Adipocyte (in vitro differentiated cells): ENCODE data around the gene ZFYVE28.
A peak's percentile ranks its signal among the peaks of the same experiment; 100 is the strongest.

Experiments
- DNase-seq: peaks from one replicate; pipeline ENCODE4 v3.0.0-alpha.2; 2015; ENCODE audit warnings: low read depth
- H3K27me3 ChIP-seq: replicated peaks from 2 replicates; pipeline ENCODE4 v1.7.0; 2013; ENCODE audit warnings: mild to moderate bottlenecking, low read length, moderate library complexity; ENCODE audit not compliant: control insufficient read depth, insufficient read depth
- H3K36me3 ChIP-seq: 2 replicates; pipeline ENCODE4 v1.7.0; 2013; ENCODE audit warnings: low read length, mild to moderate bottlenecking, moderate library complexity; ENCODE audit not compliant: control insufficient read depth, insufficient read depth, severe bottlenecking
- H3K4me1 ChIP-seq: 2 replicates; pipeline ENCODE4 v1.7.0; 2013; ENCODE audit warnings: mild to moderate bottlenecking, low read length, moderate library complexity; ENCODE audit not compliant: control insufficient read depth, insufficient read depth
- H3K4me3 ChIP-seq: 2 replicates; pipeline ENCODE4 v1.7.0; 2013; ENCODE audit warnings: mild to moderate bottlenecking, low read length, moderate library complexity
- H3K9ac ChIP-seq: 2 replicates; pipeline ENCODE4 v1.7.0; 2013; ENCODE audit warnings: mild to moderate bottlenecking, low read length, moderate library complexity
- H3K9me3 ChIP-seq: 2 replicates; pipeline ENCODE4 v1.7.0; 2013; ENCODE audit warnings: mild to moderate bottlenecking, low read length, moderate library complexity; ENCODE audit not compliant: control insufficient read depth

The ZFYVE28 gene

GRCh38 chr4:2289311-2289954, 129.0 kb downstream of the ZFYVE28 start:
- no peaks in the 10 kb centered on the region for H3K36me3 ChIP-seq
- no peak overlapping the region for H3K4me3 ChIP-seq
- H3K27me3 ChIP-seq: no peaks in the 10 kb centered on the region
- peaks cover 24% of the 10 kb centered on the region for H3K4me1 ChIP-seq
- no peaks in the 10 kb centered on the region for H3K9me3 ChIP-seq
- DNase-seq: no peak
- no peak overlapping the region for H3K9ac ChIP-seq

- H3K9ac ChIP-seq: no peak overlapping the region
- H3K9me3 ChIP-seq: no peaks in the 10 kb centered on the region
- DNase-seq: no peak
- no peaks in the 10 kb centered on the region for H3K36me3 ChIP-seq
- no peak overlapping the region for H3K4me3 ChIP-seq
- H3K27me3 ChIP-seq: no peaks in the 10 kb centered on the region
- peaks cover 24% of the 10 kb centered on the region for H3K4me1 ChIP-seq
Observed at GRCh38 chr4:2288051-2288541, 130.3 kb downstream of the ZFYVE28 start.

- no peak for DNase-seq
- Histone ChIP-seq H3K4me1 (peaks cover 21% of the 10 kb centered on the region), H3K9ac (no peak overlapping the region), H3K36me3 (no peaks in the 10 kb centered on the region), H3K27me3 (no peaks in the 10 kb centered on the region), H3K4me3 (no peak overlapping the region), H3K9me3 (no peaks in the 10 kb centered on the region)
Observed at GRCh38 chr4:2287594-2287915, 130.9 kb downstream of the ZFYVE28 start.

- Histone ChIP-seq H3K9me3 (no peaks in the 10 kb centered on the region), H3K36me3 (no peaks in the 10 kb centered on the region), H3K4me1 (peaks cover 16% of the 10 kb centered on the region), H3K4me3 (no peak overlapping the region), H3K9ac (no peak overlapping the region), H3K27me3 (no peaks in the 10 kb centered on the region)
- no peak for DNase-seq
Observed at GRCh38 chr4:2286904-2287593, 131.4 kb downstream of the ZFYVE28 start.

GRCh38 chr4:2285613-2286381, 132.6 kb downstream of the ZFYVE28 start:
- Histone ChIP-seq H3K4me3 (no peak overlapping the region), H3K9me3 (no peaks in the 10 kb centered on the region), H3K27me3 (no peaks in the 10 kb centered on the region), H3K4me1 (peaks cover 13% of the 10 kb centered on the region), H3K9ac (peak overlapping the region; percentile 8), H3K36me3 (no peaks in the 10 kb centered on the region)
- no peak for DNase-seq

- no peak overlapping the region for H3K4me3 ChIP-seq
- peak overlapping the region; percentile 8 for H3K9ac ChIP-seq
- no peaks in the 10 kb centered on the region for H3K36me3 ChIP-seq
- peaks cover 13% of the 10 kb centered on the region for H3K4me1 ChIP-seq
- no peaks in the 10 kb centered on the region for H3K9me3 ChIP-seq
- H3K27me3 ChIP-seq: no peaks in the 10 kb centered on the region
- peak; percentile 15 for DNase-seq
Observed at GRCh38 chr4:2284934-2285612, 133.4 kb downstream of the ZFYVE28 start.

GRCh38 chr4:2284161-2284933, 134.1 kb downstream of the ZFYVE28 start:
- Histone ChIP-seq H3K9ac (no peak overlapping the region), H3K9me3 (no peaks in the 10 kb centered on the region), H3K27me3 (no peaks in the 10 kb centered on the region), H3K4me1 (peaks cover 13% of the 10 kb centered on the region), H3K4me3 (no peak overlapping the region), H3K36me3 (no peaks in the 10 kb centered on the region)
- no peak for DNase-seq

- Histone ChIP-seq H3K27me3 (no peaks in the 10 kb centered on the region), H3K36me3 (no peaks in the 10 kb centered on the region), H3K4me1 (peaks cover 13% of the 10 kb centered on the region), H3K9me3 (no peaks in the 10 kb centered on the region), H3K9ac (no peak overlapping the region), H3K4me3 (no peak overlapping the region)
- DNase-seq: no peak
Observed at GRCh38 chr4:2283199-2283711, 135.2 kb downstream of the ZFYVE28 start.

- Histone ChIP-seq H3K4me1 (peaks cover 10% of the 10 kb centered on the region), H3K9ac (no peak overlapping the region), H3K27me3 (no peaks in the 10 kb centered on the region), H3K9me3 (no peaks in the 10 kb centered on the region), H3K36me3 (no peaks in the 10 kb centered on the region), H3K4me3 (no peak overlapping the region)
- no peak for DNase-seq
Observed at GRCh38 chr4:2281575-2282343, 136.7 kb downstream of the ZFYVE28 start.
